Cardiac septum (tissue), 1 donor: ENCODE results near the gene SLC38A3. TPM values are rescaled to one million over a fixed set of nuclear protein-coding genes. Genes with fewer than 3 reads are reported as not detected.
"Not testable (repeated sequence)": the region's sequence is repeated elsewhere in the genome, so short reads cannot be mapped to it uniquely, and the experiment has no call there.

Experiments
- DNase-seq: peaks from one replicate; pipeline ENCODE4 v3.0.0-alpha.2; 2020; ENCODE audit warnings: low spot score
- intact Hi-C: fragments of 100-400 bp; cut with DNase I; formaldehyde crosslinking; loops from one replicate; pipeline ENCODE4 v1.14.0; 2022
- total RNA-seq: library from RNA; stranded (reverse); fragmentation: NEBNext Ultra II Directional; extraction: Animal tissue kit (Norgen Biotek cat#: 25700); gene quantifications from one replicate; pipeline ENCODE4 v1.2.1, GENCODE V29; 2021
- donor health status: DM: no; HTN: no; CAD: no.

SLC38A3 gene
- total RNA-seq, 1 donor from 2014 or later: 6.6 TPM

- intact Hi-C loops: loop anchor here (5.0 kb wide), 1 partner anchor 83 kb away; the partner anchor contains the start of gene HYAL2
- no peak for DNase-seq
Observed at GRCh38 chr3:50239649-50240048, 34.6 kb downstream of the SLC38A3 start.

- DNase-seq: no peak
- intact Hi-C loops: no loop called here
Observed at GRCh38 chr3:50241163-50241562, 36.1 kb downstream of the SLC38A3 start.

GRCh38 chr3:50241713-50242380 is 36.8 kb downstream of the SLC38A3 start:
- no peak for DNase-seq
- intact Hi-C loops: no loop called here

- intact Hi-C loops: no loop called here
- no peak for DNase-seq
Observed at GRCh38 chr3:50242381-50242770, 37.3 kb downstream of the SLC38A3 start.

GRCh38 chr3:50242851-50243542 is 37.9 kb downstream of the SLC38A3 start:
- intact Hi-C loops: no loop called here

GRCh38 chr3:50243543-50243895 is 38.4 kb downstream of the SLC38A3 start:
- no peak for DNase-seq
- intact Hi-C loops: no loop called here

More at GRCh38 chr3:50242851-50243542, 37.9 kb downstream of the SLC38A3 start:
- peak; percentile 94 for DNase-seq

- DNase-seq, intact Hi-C loops: not testable (repeated sequence)
Observed at GRCh38 chr3:50244813-50245212, 39.7 kb downstream of the SLC38A3 start.

- DNase-seq: no peak
- intact Hi-C loops: no loop called here
Observed at GRCh38 chr3:50245251-50245745, 40.2 kb downstream of the SLC38A3 start.

GRCh38 chr3:50245831-50246516 is 40.9 kb downstream of the SLC38A3 start:
- intact Hi-C loops: loop anchor here (1.0 kb wide), 1 partner anchor 19 kb away; no protein-coding TSS in a partner anchor
- peak; percentile 95 for DNase-seq

- no peak for DNase-seq
- intact Hi-C loops: loop anchor here (1.0 kb wide), 1 partner anchor 19 kb away; no protein-coding TSS in a partner anchor
Observed at GRCh38 chr3:50246517-50246954, 41.5 kb downstream of the SLC38A3 start.

GRCh38 chr3:50248387-50248786 is 43.3 kb downstream of the SLC38A3 start:
- intact Hi-C loops: no loop called here
- no peak for DNase-seq

GRCh38 chr3:50249457-50249856 is 44.4 kb downstream of the SLC38A3 start:
- no peak for DNase-seq

GRCh38 chr3:50250514-50250913 is 45.4 kb downstream of the SLC38A3 start:
- intact Hi-C loops: no loop called here
- no peak for DNase-seq

More at GRCh38 chr3:50249457-50249856, 44.4 kb downstream of the SLC38A3 start:
- intact Hi-C loops: no loop called here

- intact Hi-C loops: no loop called here
- no peak for DNase-seq
Observed at GRCh38 chr3:50251220-50251619, 46.1 kb downstream of the SLC38A3 start.

- peak; percentile 93 for DNase-seq
- intact Hi-C loops: no loop called here
Observed at GRCh38 chr3:50254577-50255250, 49.6 kb downstream of the SLC38A3 start.

- intact Hi-C loops: no loop called here
- DNase-seq: no peak
Observed at GRCh38 chr3:50255251-50255615, 50.2 kb downstream of the SLC38A3 start.

- no peak for DNase-seq
- intact Hi-C loops: no loop called here
Observed at GRCh38 chr3:50256978-50257890, 52.2 kb downstream of the SLC38A3 start.

GRCh38 chr3:50258029-50258680 is 53.1 kb downstream of the SLC38A3 start:
- no peak for DNase-seq
- intact Hi-C loops: no loop called here
